NOMO-1 treated with DMSO at 0.1 percent for 48 hours (cell line): ENCODE measurements around the gene BHMT.
A peak's percentile ranks its signal among the peaks of the same experiment; 100 is the strongest.

Source experiments
- DNase-seq: peaks from one replicate; lab custom pipeline; 2025; ENCODE audit not compliant: unreplicated experiment; lab: John Stamatoyannopoulos, UW

The BHMT gene

GRCh38 chr5:79111387-79111959 lies at the start of gene BHMT:
Gene BHMT, plus strand, starts transcription at chr5:79111809. Its CDS starts 77 bp downstream, at chr5:79111886.
- DNase-seq: no peak

GRCh38 chr5:79062436-79062835 lies 49.2 kb upstream of the BHMT start:
- no peak for DNase-seq

- DNase-seq: no peak
Observed at GRCh38 chr5:79069488-79070349, 41.9 kb upstream of the BHMT start, which contains the start of the genes BHMT2 and DMGDH. Gene BHMT2, plus strand, starts transcription at chr5:79069767. Its CDS starts 16 bp downstream, at chr5:79069783. Gene DMGDH, minus strand, starts transcription at chr5:79069674. Its CDS starts 54 bp downstream, at chr5:79069620.

GRCh38 chr5:79070350-79070667 lies 41.3 kb upstream of the BHMT start:
- DNase-seq: no peak

GRCh38 chr5:79074641-79075040 lies 37.0 kb upstream of the BHMT start:
- no peak for DNase-seq

GRCh38 chr5:79075646-79076426 lies 35.8 kb upstream of the BHMT start:
- no peak for DNase-seq

GRCh38 chr5:79076819-79077218 lies 34.8 kb upstream of the BHMT start:
- no peak for DNase-seq

- no peak for DNase-seq
Observed at GRCh38 chr5:79077680-79078365, 33.8 kb upstream of the BHMT start.

GRCh38 chr5:79080804-79081203 lies 30.8 kb upstream of the BHMT start:
- no peak for DNase-seq

- no peak for DNase-seq
Observed at GRCh38 chr5:79081779-79082178, 29.8 kb upstream of the BHMT start.

- DNase-seq: no peak
Observed at GRCh38 chr5:79086116-79086515, 25.5 kb upstream of the BHMT start.

GRCh38 chr5:79088507-79088906 lies 23.1 kb upstream of the BHMT start:
- no peak for DNase-seq

GRCh38 chr5:79091064-79091463 lies 20.5 kb upstream of the BHMT start:
- DNase-seq: no peak

GRCh38 chr5:79093762-79094161 lies 17.8 kb upstream of the BHMT start:
- DNase-seq: no peak

GRCh38 chr5:79105868-79106267 lies 5.7 kb upstream of the BHMT start:
- no peak for DNase-seq

GRCh38 chr5:79107020-79107796 lies 4.4 kb upstream of the BHMT start:
- peak; percentile 77 for DNase-seq

- no peak for DNase-seq
Observed at GRCh38 chr5:79108086-79108485, 3.5 kb upstream of the BHMT start.

GRCh38 chr5:79108792-79109191 lies 2.8 kb upstream of the BHMT start:
- no peak for DNase-seq

GRCh38 chr5:79109527-79110492 lies 1.8 kb upstream of the BHMT start:
- peak; percentile 13 for DNase-seq
